H1 (cell line): ENCODE results near the gene PINLYP. TPM values are rescaled to one million over a fixed set of nuclear protein-coding genes. Genes with fewer than 3 reads are reported as not detected.

ENCODE experiments used
- E2F6 ChIP-seq: IDR thresholded peaks from 2 replicates; pipeline ENCODE4 v1.6.1; 2012; ENCODE audit warnings: inconsistent platforms
- FOSL1 ChIP-seq: IDR thresholded peaks from 2 replicates; pipeline ENCODE4 v1.6.1; 2011; ENCODE audit warnings: mild to moderate bottlenecking, low read depth, low read length, moderate library complexity; ENCODE audit not compliant: insufficient read depth
- GABPA ChIP-seq: IDR thresholded peaks from 2 replicates; pipeline ENCODE4 v1.6.1; 2011; ENCODE audit warnings: mild to moderate bottlenecking, low read length, moderate library complexity, borderline replicate concordance; ENCODE audit not compliant: insufficient read depth
- KDM4A ChIP-seq: IDR thresholded peaks from one replicate; pipeline ENCODE4 v1.7.1; 2012; ENCODE audit warnings: low read depth, mild to moderate bottlenecking, moderate library complexity, low read length, inconsistent platforms; ENCODE audit not compliant: severe bottlenecking
- PHF8 ChIP-seq: fragments of 200-600 bp; sonication (generic); conservative IDR thresholded peaks from 2 replicates; pipeline ENCODE4 v1.7.1; 2012; ENCODE audit warnings: low read depth, mild to moderate bottlenecking, inconsistent platforms, low read length, moderate library complexity
- RBBP5 ChIP-seq: IDR thresholded peaks from 2 replicates; pipeline ENCODE4 v1.7.1; 2012; ENCODE audit warnings: low read depth, mild to moderate bottlenecking, inconsistent platforms, low read length, moderate library complexity, borderline replicate concordance
- SIN3A ChIP-seq, 2 experiments: IDR thresholded peaks in 1 of 2; conservative IDR thresholded peaks in 1 of 2; 2 replicates each; pipeline ENCODE4 v1.6.1; 2011 to 2012; ENCODE audit warnings: low read length in 2 of 2, improper control_type of control experiment in 1 of 2, low read depth in 1 of 2, mild to moderate bottlenecking in 1 of 2
- SP1 ChIP-seq: IDR thresholded peaks from 2 replicates; pipeline ENCODE4 v1.6.1; 2011; ENCODE audit warnings: low read depth, low read length
- SRF ChIP-seq: IDR thresholded peaks from 2 replicates; pipeline ENCODE4 v1.6.1; 2011; ENCODE audit warnings: mild to moderate bottlenecking, low read depth, low read length, moderate library complexity
- SUZ12 ChIP-seq: fragments of 200-600 bp; sonication (generic); IDR thresholded peaks from 2 replicates; pipeline ENCODE4 v1.6.1; 2012; ENCODE audit warnings: mild to moderate bottlenecking, inconsistent platforms, low read length, moderate library complexity, mixed read lengths
- TAF1 ChIP-seq: IDR thresholded peaks from 2 replicates; pipeline ENCODE4 v1.6.1; 2011; ENCODE audit warnings: mild to moderate bottlenecking, low read depth, low read length
- TBP ChIP-seq: IDR thresholded peaks from 2 replicates; pipeline ENCODE4 v1.6.1; 2011; ENCODE audit warnings: low read depth, low read length, improper control_type of control experiment
- polyA plus RNA-seq, 7 experiments: library from polyadenylated mRNA; depleted of rRNA in 3 of 7; stranded (reverse) in 5 of 7; unstranded in 2 of 7; fragments of >200 nt in 5 of 7; fragments of 200-250 nt in 2 of 7; gene quantifications; 1 replicate in 5 of 7; 2 replicates in 1 of 7; 4 replicates in 1 of 7; pipeline versions ENCODE4 v1.2.1 to v1.2.3, GENCODE V29; 2011 to 2013; ENCODE audit warnings: missing spikeins in 2 of 7, mixed read lengths in 2 of 7
- total RNA-seq: library from RNA; stranded (reverse); fragmentation: NEBNext Ultra II Directional; extraction: Animal tissue kit (Norgen Biotek cat#: 25700); gene quantifications from 2 replicates; pipeline ENCODE4 v1.2.1, GENCODE V29; 2021

The PINLYP gene
- total and polyA plus RNA-seq, 2 of the 8 experiments (the other 6 are each of a cell fraction or from before 2014, with no cell fraction given): 7.5 to 31.3 TPM

DNA sequence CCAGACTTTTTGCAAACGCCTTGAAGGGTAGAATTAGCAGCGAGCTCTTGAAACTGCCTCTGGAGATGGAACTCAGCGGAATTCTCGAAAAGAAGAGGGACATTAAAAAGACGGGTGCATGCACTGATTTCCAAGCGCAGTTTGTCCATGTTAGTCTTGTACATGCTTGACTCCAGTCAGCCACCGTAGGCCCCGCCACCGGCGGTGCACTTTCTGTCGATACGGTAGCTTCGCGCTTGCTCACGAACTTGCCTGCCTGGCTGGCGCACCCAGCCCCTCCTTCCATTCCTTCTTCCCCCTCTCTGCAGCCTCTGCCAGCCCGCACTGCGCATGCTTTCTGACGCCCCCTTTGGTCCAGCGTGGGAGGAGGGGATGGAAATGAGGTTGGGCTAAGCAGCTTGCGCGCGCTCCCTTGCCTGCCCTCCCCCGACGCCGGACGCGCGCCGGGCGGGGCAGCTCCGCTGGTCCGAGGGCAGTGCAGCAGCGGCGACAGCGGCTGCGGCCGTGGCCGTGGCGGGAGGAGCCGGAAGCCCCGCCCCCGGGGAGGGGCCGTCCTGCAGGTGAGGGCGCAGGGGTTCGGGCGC, 42.5 kb upstream of the PINLYP start, which contains the start of gene ZNF575 (continued):
- TF ChIP-seq SUZ12: peak; percentile 29; the same call in 1 of the 2 replicates
- TF ChIP-seq TAF1: peak; percentile 35; the same call in 1 of the 2 replicates
- TF ChIP-seq SRF: no peak
- peak; percentile 17 for TF ChIP-seq KDM4A
- TF ChIP-seq E2F6: peak; percentile 40; the same call in 1 of the 2 replicates
- TF ChIP-seq RBBP5: 0 out of 2 replicates have a peak, but pooled peaks have one; percentile 76
- 0 out of 2 replicates have a peak, but pooled peaks have one; percentile 32 for TF ChIP-seq TBP
- TF ChIP-seq SIN3A (conservative IDR thresholded peaks at IDR 0.05 in 1 of 2, IDR thresholded peaks at IDR 0.05 in 1 of 2; ENCODE audit: low read depth in 1 of 2, low read length in 2 of 2): 0 out of 4 replicates have a peak, but pooled peaks of 1 of the 2 experiments have one; percentile 36
- no peak for TF ChIP-seq FOSL1
- no peak for TF ChIP-seq GABPA
- TF ChIP-seq PHF8: peak; percentile 27; the same call in 1 of the 2 replicates
- peak; percentile 5; the same call in 1 of the 2 replicates for TF ChIP-seq SP1
